HepG2 (cell line): ENCODE measurements around the gene SLC25A11. TPM values are rescaled to one million over a fixed set of nuclear protein-coding genes. Genes with fewer than 3 reads are reported as not detected.

ENCODE experiments used
- CBX2 ChIP-seq, 2 experiments: fragments of 200-600 bp in 1 of 2; sonication (generic); formaldehyde crosslinking in 1 of 2; IDR thresholded peaks; 2 replicates each; pipeline versions ENCODE4 v1.7.0 to v1.8.1; 2018 to 2022; ENCODE audit warnings: low read depth in 2 of 2, low read length in 1 of 2, mild to moderate bottlenecking in 1 of 2, missing genetic modification reagents in 1 of 2
- CTCF ChIP-seq: sonication (generic); formaldehyde crosslinking; IDR thresholded peaks from 2 replicates; pipeline ENCODE4 v1.5.0; 2020; ENCODE audit warnings: mild to moderate bottlenecking, missing genetic modification reagents, moderate library complexity
- ERF ChIP-seq: IDR thresholded peaks from 2 replicates; pipeline ENCODE4 v1.6.1; 2018; ENCODE audit warnings: missing biosample characterization, missing genetic modification reagents
- FOXJ3 ChIP-seq: sonication (generic); formaldehyde crosslinking; IDR thresholded peaks from 2 replicates; pipeline ENCODE4 v1.4.0; 2020; ENCODE audit warnings: missing genetic modification reagents, mild to moderate bottlenecking, borderline replicate concordance
- HDAC6 ChIP-seq: fragments of 200-600 bp; sonication (generic); IDR thresholded peaks from 2 replicates; pipeline ENCODE4 v1.7.0; 2017; ENCODE audit warnings: mild to moderate bottlenecking, antibody characterized with exemption, low read length, low read depth
- HOXA3 ChIP-seq: sonication (generic); formaldehyde crosslinking; IDR thresholded peaks from 2 replicates; pipeline ENCODE4 v1.5.0; 2020; ENCODE audit warnings: missing genetic modification reagents
- HOXA9 ChIP-seq: sonication (generic); formaldehyde crosslinking; IDR thresholded peaks from 2 replicates; pipeline ENCODE4 v1.8.1; 2022; ENCODE audit warnings: missing genetic modification reagents, mild to moderate bottlenecking, moderate library complexity, borderline replicate concordance
- NR1H2 ChIP-seq: sonication (generic); formaldehyde crosslinking; IDR thresholded peaks from 2 replicates; pipeline ENCODE4 v1.8.1; 2022; ENCODE audit warnings: low read depth, missing genetic modification reagents, borderline replicate concordance
- PATZ1 ChIP-seq: sonication (generic); formaldehyde crosslinking; IDR thresholded peaks from 2 replicates; pipeline ENCODE4 v1.4.0; 2020; ENCODE audit warnings: missing genetic modification reagents
- PAX8 ChIP-seq: sonication (generic); formaldehyde crosslinking; IDR thresholded peaks from 2 replicates; pipeline ENCODE4 v1.8.0; 2022; ENCODE audit warnings: mild to moderate bottlenecking, missing genetic modification reagents, borderline replicate concordance
- RBM39 ChIP-seq: fragments of 200-400 bp; formaldehyde crosslinking; IDR thresholded peaks from one replicate; pipeline ENCODE4 v1.6.1; 2018; ENCODE audit warnings: antibody characterized with exemption, mild to moderate bottlenecking, low read depth, low read length; ENCODE audit not compliant: poor library complexity, severe bottlenecking
- REXO4 ChIP-seq: sonication (generic); formaldehyde crosslinking; IDR thresholded peaks from 2 replicates; pipeline ENCODE4 v1.8.0; 2022; ENCODE audit warnings: missing genetic modification reagents, mild to moderate bottlenecking, borderline replicate concordance
- TARDBP ChIP-seq: sonication (generic); formaldehyde crosslinking; IDR thresholded peaks from 2 replicates; pipeline ENCODE4 v1.8.0; 2022; ENCODE audit warnings: mild to moderate bottlenecking, missing genetic modification reagents
- U2AF2 ChIP-seq: fragments of 200-400 bp; formaldehyde crosslinking; IDR thresholded peaks from 2 replicates; pipeline ENCODE4 v1.6.1; 2017; ENCODE audit warnings: low read depth, mild to moderate bottlenecking, low read length
- ZBTB20 ChIP-seq: sonication (generic); formaldehyde crosslinking; IDR thresholded peaks from 2 replicates; pipeline ENCODE4 v1.8.1; 2023; ENCODE audit warnings: missing genetic modification reagents, low read depth, mild to moderate bottlenecking, borderline replicate concordance
- ZBTB3 ChIP-seq: sonication (generic); formaldehyde crosslinking; IDR thresholded peaks from 2 replicates; pipeline ENCODE4 v1.4.0; 2020; ENCODE audit warnings: low read depth, mild to moderate bottlenecking, moderate library complexity, missing genetic modification reagents, borderline replicate concordance
- ZNF280B ChIP-seq: sonication (generic); formaldehyde crosslinking; IDR thresholded peaks from 2 replicates; pipeline ENCODE4 v1.5.0; 2020; ENCODE audit warnings: missing genetic modification reagents, mild to moderate bottlenecking, borderline replicate concordance
- ZNF350 ChIP-seq: sonication (generic); formaldehyde crosslinking; IDR thresholded peaks from 2 replicates; pipeline ENCODE4 v1.4.0; 2020; ENCODE audit warnings: mild to moderate bottlenecking, low read depth, missing genetic modification reagents, borderline replicate concordance
- ZNF605 ChIP-seq: sonication (generic); formaldehyde crosslinking; IDR thresholded peaks from 2 replicates; pipeline ENCODE4 v1.8.0; 2022; ENCODE audit warnings: mild to moderate bottlenecking, missing genetic modification reagents
- ZNF713 ChIP-seq: sonication (generic); formaldehyde crosslinking; IDR thresholded peaks from 2 replicates; pipeline ENCODE4 v1.4.0; 2020; ENCODE audit warnings: mild to moderate bottlenecking, missing genetic modification reagents
- ZNF720 ChIP-seq: sonication (generic); formaldehyde crosslinking; IDR thresholded peaks from 2 replicates; pipeline ENCODE4 v1.4.0; 2020; ENCODE audit warnings: missing genetic modification reagents
- ZNF75D ChIP-seq: sonication (generic); formaldehyde crosslinking; IDR thresholded peaks from 2 replicates; pipeline ENCODE4 v1.8.1; 2023; ENCODE audit warnings: missing genetic modification reagents, mild to moderate bottlenecking, borderline replicate concordance
- ZSCAN30 ChIP-seq: sonication (generic); formaldehyde crosslinking; IDR thresholded peaks from 2 replicates; pipeline ENCODE4 v1.5.0; 2020; ENCODE audit warnings: mild to moderate bottlenecking, missing genetic modification reagents
- polyA plus RNA-seq, 8 experiments: library from polyadenylated mRNA; depleted of rRNA in 3 of 8; stranded (reverse) in 7 of 8; unstranded in 1 of 8; fragments of >200 nt; fragmentation: Illumina TruSeq in 4 of 8; extraction: Trizol in 4 of 8; gene quantifications; 2 replicates each; pipeline versions ENCODE4 v1.2.1 to v1.2.3, GENCODE V29; 2011 to 2016; ENCODE audit warnings: low read depth in 4 of 8, missing spikeins in 1 of 8, mixed read lengths in 1 of 8; ENCODE audit not compliant: insufficient read depth in 1 of 8
- total RNA-seq, 5 experiments: library from RNA; depleted of rRNA; stranded (reverse); fragments of >200 nt; fragmentation: Illumina TruSeq; extraction: Trizol; gene quantifications; 2 replicates each; pipeline ENCODE4 v1.2.3, GENCODE V29; 2016; ENCODE audit warnings: low read depth in 1 of 5
- TF ChIP-seq, protein P1 (sequence below): sonication (generic); formaldehyde crosslinking; IDR thresholded peaks from 2 replicates; pipeline ENCODE4 v1.8.1; 2023; ENCODE audit warnings: missing genetic modification reagents, mild to moderate bottlenecking, borderline replicate concordance

Gene SLC25A11
- total and polyA plus RNA-seq, 2 of the 13 experiments (the other 11 are each of a cell fraction or from before 2014, with no cell fraction given), result 35.4 to 47.2 TPM

- TF ChIP-seq CTCF (CRISPR knock-in tag), result no peak
- no peak for TF ChIP-seq PAX8 (CRISPR knock-in tag)
- peak; percentile 71 for TF ChIP-seq HOXA3 (CRISPR knock-in tag)
- TF ChIP-seq HDAC6, result no peak
- 0 out of 2 replicates have a peak, but pooled peaks have one; percentile 22 for TF ChIP-seq ERF (CRISPR knock-in tag)
- peak; percentile 23 for TF ChIP-seq TARDBP (CRISPR knock-in tag)
- TF ChIP-seq, protein P1, sequence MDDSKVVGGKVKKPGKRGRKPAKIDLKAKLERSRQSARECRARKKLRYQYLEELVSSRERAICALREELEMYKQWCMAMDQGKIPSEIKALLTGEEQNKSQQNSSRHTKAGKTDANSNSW (CRISPR knock-in tag), result no peak
- no peak for TF ChIP-seq FOXJ3 (CRISPR knock-in tag)
- peak; percentile 31; the same call in 1 of the 2 replicates for TF ChIP-seq PATZ1
- TF ChIP-seq ZNF605, result no peak
- TF ChIP-seq ZNF350 (CRISPR knock-in tag), result no peak; the same call in 1 of the 2 replicates
- no peak for TF ChIP-seq ZSCAN30
- no peak for TF ChIP-seq REXO4 (CRISPR knock-in tag)
- TF ChIP-seq HOXA9 (CRISPR knock-in tag), result no peak
- TF ChIP-seq NR1H2 (CRISPR knock-in tag), result no peak
- no peak for TF ChIP-seq CBX2 (IDR thresholded peaks at IDR 0.05; ENCODE audit: low read depth, low read length)
- TF ChIP-seq CBX2 (CRISPR knock-in tag; IDR thresholded peaks at IDR 0.05; ENCODE audit: low read depth), result no peak
- TF ChIP-seq ZNF713 (CRISPR knock-in tag), result no peak
- TF ChIP-seq ZBTB3 (CRISPR knock-in tag), result no peak
- no peak for TF ChIP-seq U2AF2
- no peak for TF ChIP-seq ZNF280B (CRISPR knock-in tag)
- no peak for TF ChIP-seq ZBTB20
- peak; percentile 25 for TF ChIP-seq RBM39
- no peak for TF ChIP-seq ZNF75D (CRISPR knock-in tag)
- TF ChIP-seq ZNF720 (CRISPR knock-in tag), result no peak
Observed at GRCh38 chr17:4939796-4940554, at the start of gene SLC25A11, which contains the start of gene RNF167 (continued).
